Small intestine (tissue), 7 donors: ENCODE data around the gene BZW2. TPM values are rescaled to one million over a fixed set of nuclear protein-coding genes. Genes with fewer than 3 reads are reported as not detected.
"Not testable (repeated sequence)": the region's sequence is repeated elsewhere in the genome, so short reads cannot be mapped to it uniquely, and the experiment has no call there.

Experiments used
- DNase-seq, 2 donors: peaks; one replicate each; pipeline versions ENCODE4 v3.0.0 to v3.0.0-alpha.2; 2013
- FAIRE-seq: peaks from 2 replicates; lab custom pipeline; 2012; peaks lifted over from hg19 to GRCh38; lab: Jason Lieb, UNC
- H3K27ac ChIP-seq, 3 donors: one replicate each; pipeline ENCODE4 v1.5.1; 2013; ENCODE audit warnings: low read length in 2 of 3, mild to moderate bottlenecking in 2 of 3, control low read depth in 1 of 3, inconsistent platforms in 1 of 3, low read depth in 1 of 3, moderate library complexity in 1 of 3
- H3K27me3 ChIP-seq, 3 donors: one replicate each; pipeline ENCODE4 v1.6.1; 2013; ENCODE audit warnings: low read length in 3 of 3, inconsistent platforms in 1 of 3; ENCODE audit not compliant: control insufficient read depth in 3 of 3, insufficient read depth in 3 of 3
- H3K36me3 ChIP-seq, 3 donors: one replicate each; pipeline ENCODE4 v1.6.1; 2013; ENCODE audit warnings: low read length in 3 of 3, inconsistent platforms in 1 of 3, low read depth in 1 of 3, mild to moderate bottlenecking in 1 of 3, moderate library complexity in 1 of 3; ENCODE audit not compliant: control insufficient read depth in 3 of 3, insufficient read depth in 2 of 3
- H3K4me1 ChIP-seq, 3 donors: one replicate each; pipeline ENCODE4 v1.6.1; 2013; ENCODE audit warnings: low read length in 2 of 3, inconsistent platforms in 1 of 3, low read depth in 1 of 3, mild to moderate bottlenecking in 1 of 3, moderate library complexity in 1 of 3; ENCODE audit not compliant: control insufficient read depth in 3 of 3, insufficient read depth in 2 of 3
- H3K4me3 ChIP-seq, 3 donors: one replicate each; pipeline ENCODE4 v1.5.1; 2013; ENCODE audit warnings: low read length in 3 of 3, control low read depth in 1 of 3, inconsistent platforms in 1 of 3, low read depth in 1 of 3, mild to moderate bottlenecking in 1 of 3, moderate library complexity in 1 of 3
- H3K9me3 ChIP-seq, 2 donors: one replicate each; pipeline ENCODE4 v1.6.1; 2013; ENCODE audit warnings: low read depth in 1 of 2, low read length in 1 of 2; ENCODE audit not compliant: control insufficient read depth in 2 of 2, insufficient read depth in 1 of 2
- WGBS, 3 donors: extraction: QIAGEN DNeasy Blood & Tissue Kit; methylation state at CpG; one replicate each; pipeline ENCODE4 v1.1.7; 2013; 5-methylcytosine and 5-hydroxymethylcytosine counted together
- polyA plus RNA-seq, 4 donors: library from polyadenylated mRNA; stranded (reverse) in 3 of 4; unstranded in 1 of 4; fragments of 200-250 nt in 3 of 4; fragments of 120-200 nt in 1 of 4; gene quantifications; one replicate each; pipeline versions ENCODE4 v1.2.1 to v1.2.3, GENCODE V29; 2013
- donor health status: healthy with polysubstance abuse.
- donor health status: control.
- donor health status: control.
- donor health status: Bipolar disorder and iron deficiency.
- donor health status: healthy.

BZW2 gene
- polyA plus RNA-seq, 4 donors = 21.9 to 68.1 (median 45.6) TPM

DNA sequence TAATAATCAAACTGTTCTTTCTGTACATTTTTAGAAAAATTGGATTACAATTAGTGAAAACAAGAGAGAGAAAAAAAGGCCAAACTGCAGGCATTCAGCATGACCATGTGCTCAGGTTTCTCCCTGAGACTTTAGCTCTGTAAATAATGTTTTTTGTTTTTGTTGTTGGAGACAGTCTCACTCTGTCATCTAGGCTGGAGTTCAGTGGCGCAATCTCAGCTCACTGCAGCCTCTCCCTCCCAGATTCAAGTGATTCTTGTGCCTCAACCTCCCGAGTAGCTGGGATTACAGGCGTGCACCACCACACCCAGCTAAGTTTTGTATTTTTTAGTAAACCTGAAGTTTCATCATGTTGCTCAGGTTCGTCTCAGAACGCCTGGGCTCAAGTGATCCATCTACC lies 23.0 kb downstream of the BZW2 start:
- Histone ChIP-seq H3K27ac (no peak overlapping the region), H3K36me3 (peaks cover 0 to 16% (median 3%) of the 10 kb centered on the region in 3 donors), H3K9me3 (no peaks in the 10 kb centered on the region), H3K4me3 (no peak overlapping the region), H3K4me1 (peaks cover 0 to 8% (median 0%) of the 10 kb centered on the region in 3 donors), H3K27me3 (no peaks in the 10 kb centered on the region)
- FAIRE-seq (no peak), DNase-seq (no peak)
- 93 to 95% (median 95%) methylated on average over 5 of the region's 5 CpGs for WGBS, 3 donors

DNA sequence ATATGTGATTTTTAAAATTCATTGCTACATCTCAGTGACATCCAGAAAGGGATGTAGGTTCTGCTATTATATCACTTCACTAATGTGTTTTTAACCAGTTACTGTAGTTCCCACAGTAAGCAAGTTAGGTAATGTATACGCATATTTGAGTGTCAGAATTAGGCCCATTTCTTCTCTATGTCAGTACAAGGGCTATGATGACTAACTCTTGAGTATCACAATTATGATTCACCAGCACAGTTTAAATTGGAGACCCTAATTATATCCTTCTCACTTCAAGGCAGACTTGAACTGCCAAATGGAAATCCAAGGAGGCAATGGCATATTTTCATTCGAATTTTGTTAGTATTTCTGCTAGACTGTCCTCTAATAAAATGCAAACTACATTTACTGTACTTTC lies 23.6 kb downstream of the BZW2 start:
- H3K27me3 ChIP-seq = no peaks in the 10 kb centered on the region
- no peak overlapping the region for H3K4me3 ChIP-seq
- H3K4me1 ChIP-seq = peaks cover 0 to 8% (median 0%) of the 10 kb centered on the region in 3 donors
- H3K27ac ChIP-seq = no peak overlapping the region
- 93 to 100% (median 97%) methylated on average over 2 of the region's 2 CpGs for WGBS, 3 donors
- H3K36me3 ChIP-seq = peaks cover 0 to 16% (median 3%) of the 10 kb centered on the region in 3 donors
- no peak for FAIRE-seq
- DNase-seq = no peak
- H3K9me3 ChIP-seq = no peaks in the 10 kb centered on the region

DNA sequence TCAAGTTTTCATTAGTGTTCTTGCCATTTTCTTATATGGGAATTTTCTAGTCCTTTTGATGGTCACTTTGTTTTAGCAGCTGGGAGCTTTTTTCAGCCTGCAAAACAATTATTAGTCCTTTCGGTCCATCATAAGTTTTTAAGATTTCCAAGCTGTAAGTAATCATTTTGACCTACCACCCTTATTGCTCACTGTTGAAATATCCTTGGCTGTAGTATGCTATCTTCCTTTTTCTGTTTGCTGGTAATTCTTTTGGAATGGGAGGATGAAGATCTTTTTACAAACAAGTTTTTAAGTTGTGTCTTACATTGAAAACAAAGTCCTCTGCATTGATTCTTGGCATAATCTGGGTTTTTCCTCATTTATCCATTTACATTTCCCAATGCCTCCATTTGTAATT lies 24.0 kb downstream of the BZW2 start:
- no peak for FAIRE-seq
- WGBS, 3 donors = 82 to 93% (median 89%) methylated on average over 1 of the region's 1 CpG
- DNase-seq = no peak
- no peaks in the 10 kb centered on the region for H3K27me3 ChIP-seq
- H3K4me1 ChIP-seq = peaks cover 0 to 8% (median 0%) of the 10 kb centered on the region in 3 donors
- H3K27ac ChIP-seq = no peak overlapping the region
- no peaks in the 10 kb centered on the region for H3K9me3 ChIP-seq
- no peak overlapping the region for H3K4me3 ChIP-seq
- H3K36me3 ChIP-seq = peaks cover 0 to 16% (median 3%) of the 10 kb centered on the region in 3 donors

DNA sequence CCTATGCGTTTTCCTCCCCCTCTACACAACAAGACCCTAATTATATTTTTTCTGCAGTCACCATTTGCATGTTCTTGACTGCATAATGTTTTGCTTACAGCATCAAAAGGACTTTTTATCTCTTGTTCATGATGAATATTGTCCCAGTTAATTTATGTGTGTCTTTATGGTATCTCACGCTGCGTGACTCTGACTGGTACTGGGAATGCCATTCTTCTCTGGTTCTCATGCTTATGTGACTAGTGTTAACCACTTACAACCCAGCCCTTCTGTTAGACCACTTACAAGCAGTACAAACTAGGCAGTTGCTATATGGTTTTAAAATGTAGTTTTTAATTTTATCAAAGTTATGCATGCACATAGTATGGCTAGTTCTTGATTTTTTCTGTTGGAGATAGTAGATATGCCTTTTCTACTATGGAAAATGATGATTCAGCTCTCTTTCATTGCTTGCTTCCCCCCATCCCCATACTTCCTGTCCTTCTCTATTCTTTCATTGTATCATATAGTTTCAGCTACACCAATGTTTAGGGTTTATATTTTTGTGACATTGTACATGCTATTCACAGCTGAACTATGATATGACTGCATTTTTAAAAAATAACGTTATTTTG lies 24.9 kb downstream of the BZW2 start:
- Histone ChIP-seq H3K27me3 (no peaks in the 10 kb centered on the region), H3K4me1 (peaks cover 0 to 8% (median 0%) of the 10 kb centered on the region in 3 donors), H3K4me3 (no peak overlapping the region), H3K27ac (no peak overlapping the region), H3K36me3 (peaks cover 0 to 19% (median 5%) of the 10 kb centered on the region in 3 donors), H3K9me3 (no peaks in the 10 kb centered on the region)
- DNase-seq = no peak
- WGBS, 3 donors = 95 to 96% (median 95%) methylated on average over 4 of the region's 4 CpGs
- no peak for FAIRE-seq

DNA sequence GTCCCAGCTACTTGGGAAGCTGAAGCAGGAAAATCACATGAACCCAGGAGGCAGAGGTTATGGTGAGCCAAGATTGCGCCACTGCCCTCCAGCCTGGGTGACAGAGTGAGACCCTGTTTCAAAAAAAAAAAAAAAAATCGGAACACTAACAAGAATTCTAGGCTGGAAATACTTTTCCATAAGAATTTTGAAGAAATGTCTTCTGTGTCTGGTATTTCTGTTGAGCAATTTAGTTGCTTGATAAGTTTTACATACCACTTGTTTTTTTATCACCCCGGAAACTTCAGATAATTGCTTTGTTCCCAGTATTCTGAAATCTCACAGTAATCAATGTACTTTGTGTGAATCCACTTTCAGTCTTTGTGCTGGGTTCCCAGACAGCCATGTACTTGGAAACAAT lies 25.8 kb downstream of the BZW2 start:
- H3K27ac ChIP-seq = no peak overlapping the region
- no peak overlapping the region for H3K4me3 ChIP-seq
- peaks cover 0 to 15% (median 5%) of the 10 kb centered on the region in 3 donors for H3K36me3 ChIP-seq
- no peak for DNase-seq
- peaks cover 0 to 8% (median 0%) of the 10 kb centered on the region in 3 donors for H3K4me1 ChIP-seq
- no peak for FAIRE-seq
- H3K27me3 ChIP-seq = no peaks in the 10 kb centered on the region
- 90 to 97% (median 92%) methylated on average over 3 of the region's 3 CpGs for WGBS, 3 donors
- no peaks in the 10 kb centered on the region for H3K9me3 ChIP-seq

DNA sequence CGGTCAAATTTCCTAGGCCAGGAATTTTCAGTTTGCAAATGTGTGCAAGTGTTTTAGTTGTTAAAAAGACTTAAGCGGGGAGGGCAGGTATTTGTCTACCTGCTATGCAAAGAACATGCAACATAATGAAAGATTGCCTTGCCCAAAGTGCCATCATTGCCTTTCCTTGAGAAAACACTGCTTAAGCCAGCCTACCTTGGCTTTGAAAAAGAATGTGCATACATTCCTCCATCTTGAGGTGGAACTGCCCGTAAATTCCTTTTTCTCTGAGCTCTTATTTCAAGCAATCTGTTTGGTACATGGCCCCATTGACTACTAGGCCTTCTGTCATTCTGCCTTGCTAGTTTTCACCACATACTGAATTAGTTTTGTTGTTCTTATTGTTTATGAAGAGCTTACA lies 29.3 kb downstream of the BZW2 start:
- WGBS, 3 donors = 97 to 100% (median 97%) methylated on average over 3 of the region's 3 CpGs
- no peaks in the 10 kb centered on the region for H3K27me3 ChIP-seq
- FAIRE-seq (no peak), DNase-seq (no peak)
- H3K36me3 ChIP-seq = peaks cover 0 to 20% (median 3%) of the 10 kb centered on the region in 3 donors
- no peak overlapping the region for H3K4me3 ChIP-seq
- H3K4me1 ChIP-seq = no peaks in the 10 kb centered on the region
- H3K9me3 ChIP-seq = peaks cover 0 to 2% of the 10 kb centered on the region in 2 donors
- no peak overlapping the region for H3K27ac ChIP-seq

DNA sequence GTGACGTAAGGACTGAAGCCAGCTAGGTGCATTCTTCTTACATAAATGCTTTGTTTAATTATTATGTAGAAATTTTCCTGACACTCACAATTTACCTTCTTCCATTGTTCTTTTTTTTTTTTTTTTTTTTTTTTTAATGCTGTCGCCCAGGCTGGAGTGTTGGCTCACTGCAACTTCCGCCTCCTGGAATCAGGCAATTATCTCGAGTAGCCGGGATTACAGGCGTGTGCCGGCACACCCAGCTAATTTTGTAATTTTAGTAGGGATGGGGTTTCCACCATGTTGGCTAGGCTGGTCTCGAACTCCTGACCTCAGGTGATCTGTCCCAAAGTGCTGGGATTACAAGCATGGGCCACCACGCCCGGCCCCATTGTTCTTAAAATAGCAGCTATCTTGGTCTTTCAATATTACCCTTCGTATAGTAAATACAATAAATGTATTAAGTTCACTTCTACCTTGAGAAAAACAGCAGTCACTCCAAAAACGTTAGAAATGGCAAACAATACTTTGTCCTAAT lies 32.1 kb downstream of the BZW2 start:
- no peak for FAIRE-seq
- WGBS, 3 donors = 86 to 92% (median 90%) methylated on average over 12 of the region's 12 CpGs
- Histone ChIP-seq H3K36me3 (peaks cover 0 to 29% (median 4%) of the 10 kb centered on the region in 3 donors), H3K4me1 (no peaks in the 10 kb centered on the region), H3K27me3 (no peaks in the 10 kb centered on the region), H3K4me3 (no peak overlapping the region), H3K9me3 (peaks cover 0 to 2% of the 10 kb centered on the region in 2 donors), H3K27ac (no peak overlapping the region)
- DNase-seq = no peak

DNA sequence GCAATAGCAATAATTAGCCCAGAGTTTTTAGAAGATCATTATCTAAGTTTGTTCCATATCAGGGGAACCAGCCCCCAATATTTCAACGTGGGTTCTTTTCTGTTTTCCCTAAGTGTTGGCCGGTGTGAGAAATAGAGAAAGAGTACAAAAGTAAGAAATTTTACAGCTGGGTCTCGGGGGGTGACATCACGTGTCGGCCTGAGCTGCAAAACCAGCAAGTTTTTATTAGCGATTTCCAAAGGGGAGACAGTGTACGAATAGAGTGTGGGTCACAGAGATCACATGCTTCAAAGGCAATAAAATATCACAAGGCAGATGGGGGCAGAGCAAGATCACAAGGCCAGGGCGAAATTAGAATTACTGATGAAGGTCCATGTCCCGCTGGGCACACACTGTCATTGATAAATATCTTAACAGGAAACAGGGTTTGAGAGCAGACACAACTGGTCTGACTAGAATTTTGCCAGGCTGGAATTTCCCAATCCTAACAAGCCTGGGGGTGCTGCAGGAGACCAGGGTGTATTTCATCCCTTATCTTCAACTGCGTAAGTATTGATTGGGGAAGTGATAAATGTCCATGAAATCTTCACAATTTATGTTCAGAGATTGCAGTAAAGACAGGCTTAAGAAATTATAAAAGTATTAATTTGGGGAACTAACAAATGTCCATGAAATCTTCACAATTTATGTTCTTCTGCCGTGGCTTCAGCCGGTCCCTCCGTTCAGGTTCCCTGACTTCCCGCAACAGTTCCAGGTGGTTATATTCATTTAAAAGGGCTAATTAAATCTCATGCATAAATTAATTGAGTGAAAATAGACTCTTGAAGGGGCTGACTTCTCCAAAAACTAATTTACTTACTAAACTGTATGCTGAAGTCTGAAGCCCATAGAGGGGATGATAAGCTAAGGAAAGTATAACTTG lies 32.9 kb downstream of the BZW2 start:
- not testable (repeated sequence) for H3K4me3 ChIP-seq, H3K4me1 ChIP-seq, H3K27me3 ChIP-seq, FAIRE-seq, DNase-seq, H3K9me3 ChIP-seq, H3K27ac ChIP-seq
- H3K36me3 ChIP-seq = peaks cover 0 to 29% (median 4%) of the 10 kb centered on the region in 3 donors
- 89 to 93% (median 91%) methylated on average over 14 of the region's 14 CpGs for WGBS, 3 donors
